Glomerular visceral epithelial cell (primary cell): ENCODE results near the gene FSTL5.

Experiments
- DNase-seq: peaks from one replicate; pipeline ENCODE4 v3.0.0-alpha.2; 2016; ENCODE audit errors: extremely low spot score

FSTL5 gene

DNA sequence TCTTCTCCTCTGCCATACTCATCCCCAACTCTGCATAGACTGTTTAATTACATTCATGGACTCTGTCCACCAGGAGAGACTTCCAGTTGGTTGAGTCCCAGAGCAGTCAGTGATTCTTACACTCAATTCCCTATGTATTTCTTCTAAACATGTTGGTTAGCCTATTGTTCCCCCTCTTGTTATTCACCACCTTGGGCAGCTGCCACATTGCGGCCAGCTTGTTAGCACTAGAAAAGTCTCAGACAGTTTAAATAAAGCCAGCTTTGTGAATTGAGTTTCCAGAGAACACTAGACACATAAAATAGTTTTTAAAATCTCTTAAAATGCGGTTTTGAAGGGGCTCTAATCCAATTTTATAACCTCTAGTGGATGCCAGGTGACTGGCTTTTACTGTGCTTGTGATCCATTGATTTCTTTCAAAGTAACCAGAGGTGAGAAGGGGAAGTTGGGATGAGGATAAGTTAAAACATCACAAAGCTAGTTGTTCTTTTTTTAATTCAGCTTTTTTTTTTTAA, 827.7 kb downstream of the FSTL5 start:
- no peak for DNase-seq
